Thyroid gland (tissue), 4 donors: ENCODE data around the gene APOL2.

ENCODE experiments used
- CTCF ChIP-seq, 6 experiments: fragments of 200-600 bp in 3 of 6; fragments of 450-650 bp in 3 of 6; sonication (generic) in 3 of 6; IDR thresholded peaks; one replicate each; pipeline ENCODE4 v1.5.1; 2016 to 2019; ENCODE audit warnings: antibody characterized with exemption in 6 of 6, mild to moderate bottlenecking in 2 of 6, inconsistent platforms in 1 of 6, moderate library complexity in 1 of 6
- POLR2A ChIP-seq, 2 donors: fragments of 450-650 bp; IDR thresholded peaks; one replicate each; pipeline ENCODE4 v1.6.1; 2017; ENCODE audit warnings: antibody characterized with exemption in 2 of 2, mild to moderate bottlenecking in 2 of 2, moderate library complexity in 1 of 2

- peak in 5 of 6 experiments; percentile 15 to 68 (median 57) for TF ChIP-seq CTCF (IDR thresholded peaks at IDR 0.05)
- TF ChIP-seq POLR2A (IDR thresholded peaks at IDR 0.05): peak in 1 of 2 donors; percentile 73
These were observed at the start of gene APOL2 for GRCh38 chr22:36239401-36240171.
